ENCODE measurements around the gene CDADC1.
"Not testable (repeated sequence)": the region's sequence is repeated elsewhere in the genome, so short reads cannot be mapped to it uniquely, and the experiment has no call there.

Gene CDADC1

GRCh38 chr13:49238621-49239020 lies 9.1 kb upstream of the CDADC1 start:
- DNase-seq (ENCODE audit: low spot score) = no peak

DNA sequence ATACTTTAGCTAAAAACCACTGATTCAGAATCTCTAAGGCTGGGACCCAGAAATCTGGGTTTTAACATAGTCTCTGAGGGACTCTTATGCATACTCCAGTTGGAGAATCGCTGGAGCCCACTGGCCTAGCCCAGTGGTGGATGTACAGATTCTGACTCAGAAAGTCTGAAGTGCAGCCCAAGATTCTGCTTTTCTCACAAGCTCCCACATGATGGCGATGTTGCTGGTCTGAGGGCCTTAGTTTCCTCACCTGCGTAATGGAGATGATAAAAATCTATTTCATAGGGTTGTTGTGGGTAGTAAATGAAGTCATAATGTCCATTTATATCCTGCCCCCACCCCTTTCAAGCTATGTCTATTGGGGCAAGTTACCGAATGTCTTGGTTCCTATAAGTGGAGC lies 7.7 kb upstream of the CDADC1 start:
- peak; percentile 41 for DNase-seq (ENCODE audit: low spot score)

DNA sequence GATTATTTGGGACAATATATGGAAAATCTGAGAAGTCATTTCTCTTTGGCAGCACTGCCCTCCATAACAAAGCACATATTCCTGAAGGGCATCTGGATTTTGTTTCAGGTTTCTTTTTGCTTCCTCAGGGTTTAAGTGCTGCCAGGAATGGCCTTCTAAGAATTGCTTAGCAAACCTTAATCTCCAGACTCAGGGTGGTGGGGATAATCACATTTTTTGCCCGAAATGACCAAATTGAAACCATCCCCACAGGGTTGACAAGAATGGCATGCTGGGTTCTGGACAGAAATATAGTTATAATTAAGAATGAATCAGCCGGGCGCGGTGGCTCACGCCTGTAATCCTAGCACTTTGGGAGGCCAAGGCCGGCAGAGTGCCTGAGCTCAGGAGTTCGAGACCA lies 6.4 kb upstream of the CDADC1 start:
- DNase-seq (ENCODE audit: low spot score) = no peak

GRCh38 chr13:49245101-49245500 lies 2.6 kb upstream of the CDADC1 start:
- DNase-seq (ENCODE audit: low spot score) = no peak

DNA sequence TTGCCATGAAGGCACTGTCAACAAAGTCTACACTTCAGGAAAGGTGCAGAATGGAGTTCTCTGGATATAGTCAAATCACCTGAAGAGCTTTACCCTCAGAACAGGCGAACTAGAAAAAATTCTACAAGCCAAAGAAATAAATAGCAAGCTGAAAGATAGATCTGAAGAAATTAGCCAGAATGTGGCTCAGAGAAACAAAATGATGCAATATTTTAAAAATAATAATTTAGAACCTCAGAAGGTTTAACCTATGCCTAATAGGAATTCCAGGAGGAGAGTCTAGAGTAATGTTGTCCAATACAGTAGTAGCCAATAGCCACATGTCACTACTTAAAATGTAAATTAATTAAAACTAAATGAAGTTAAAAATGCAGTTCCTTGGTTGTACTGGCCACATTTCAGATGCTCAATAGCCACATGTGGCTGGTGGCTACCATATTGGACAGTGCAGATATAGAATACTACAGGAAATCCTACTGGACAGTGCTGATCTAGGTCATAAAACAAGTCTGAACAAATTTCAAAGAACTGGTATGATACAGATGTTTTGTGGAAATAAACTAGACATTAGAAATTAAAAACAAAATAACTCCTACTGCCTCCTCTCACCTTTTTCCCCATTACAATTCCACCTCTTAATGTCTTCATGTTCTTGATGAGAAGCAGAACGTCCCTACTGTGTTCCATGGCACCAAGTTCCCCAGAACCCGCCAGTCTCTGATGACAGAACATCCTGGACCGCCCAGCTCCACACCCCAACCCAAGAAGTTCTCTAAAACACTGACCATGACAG lies 679 bp upstream of the CDADC1 start:
- no peak for DNase-seq (ENCODE audit: low spot score)

DNA sequence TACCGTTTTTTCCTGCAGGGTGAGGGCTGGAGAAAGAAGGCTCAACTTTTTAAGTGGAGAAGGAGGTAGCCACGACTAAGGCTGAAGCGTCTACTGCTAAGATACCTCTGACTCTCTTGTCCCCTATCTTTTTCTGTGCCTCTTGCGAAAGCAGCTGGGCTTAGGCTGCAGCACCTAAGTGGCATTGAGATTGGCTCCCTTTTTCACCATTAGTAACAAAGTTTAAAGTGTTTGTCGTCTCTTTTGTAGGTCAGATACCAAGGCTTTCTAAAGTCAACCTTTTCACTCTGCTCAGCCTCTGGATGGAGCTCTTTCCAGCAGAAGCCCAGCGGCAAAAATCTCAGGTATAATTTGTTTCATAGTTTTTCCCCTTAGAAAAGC lies 887 bp downstream of the CDADC1 start:
- no peak for DNase-seq (ENCODE audit: low spot score)

DNA sequence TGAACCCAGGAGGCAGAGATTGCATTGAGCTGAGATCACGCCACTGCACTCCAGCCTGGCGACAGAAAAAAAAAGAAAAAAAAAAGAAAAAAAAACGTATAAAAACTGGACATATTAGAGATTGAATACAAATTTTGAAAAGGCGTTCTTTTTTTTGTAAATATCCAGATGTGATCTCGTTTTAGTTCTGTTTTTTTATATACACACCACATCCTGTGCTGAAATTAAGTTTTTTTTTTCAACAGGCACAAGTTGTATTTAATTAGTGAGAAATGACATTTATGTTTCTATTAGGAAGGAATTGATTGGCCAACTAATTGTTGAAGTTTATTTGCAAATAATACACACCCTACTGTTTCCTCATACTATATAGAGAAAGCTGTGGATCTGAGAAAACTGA lies 3.6 kb downstream of the CDADC1 start:
- DNase-seq (ENCODE audit: low spot score) = no peak

DNA sequence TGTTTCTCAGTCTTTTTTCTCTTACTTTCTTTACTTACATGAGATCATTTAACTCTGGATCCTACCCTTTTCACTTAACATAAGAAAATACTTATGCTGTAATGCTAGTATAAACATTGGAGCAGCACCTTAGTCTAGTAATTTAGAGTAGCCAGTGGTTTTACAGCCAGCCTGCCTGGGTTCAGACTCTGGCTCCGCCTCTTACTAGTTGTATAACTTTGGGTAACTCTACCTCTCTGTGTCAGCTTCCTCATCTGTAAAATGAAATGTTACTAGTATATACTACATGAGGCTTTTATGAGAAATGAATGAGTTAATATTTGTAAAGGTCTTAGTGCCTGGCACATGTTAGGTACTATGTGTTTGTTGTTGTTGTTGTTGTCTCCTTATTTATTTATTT lies 5.6 kb downstream of the CDADC1 start:
- DNase-seq (ENCODE audit: low spot score) = no peak

- no peak for DNase-seq (ENCODE audit: low spot score)
These were observed 6.3 kb downstream of the CDADC1 start for GRCh38 chr13:49254007-49254406.

- DNase-seq (ENCODE audit: low spot score) = no peak
These were observed 9.1 kb downstream of the CDADC1 start for GRCh38 chr13:49256841-49257240.

DNA sequence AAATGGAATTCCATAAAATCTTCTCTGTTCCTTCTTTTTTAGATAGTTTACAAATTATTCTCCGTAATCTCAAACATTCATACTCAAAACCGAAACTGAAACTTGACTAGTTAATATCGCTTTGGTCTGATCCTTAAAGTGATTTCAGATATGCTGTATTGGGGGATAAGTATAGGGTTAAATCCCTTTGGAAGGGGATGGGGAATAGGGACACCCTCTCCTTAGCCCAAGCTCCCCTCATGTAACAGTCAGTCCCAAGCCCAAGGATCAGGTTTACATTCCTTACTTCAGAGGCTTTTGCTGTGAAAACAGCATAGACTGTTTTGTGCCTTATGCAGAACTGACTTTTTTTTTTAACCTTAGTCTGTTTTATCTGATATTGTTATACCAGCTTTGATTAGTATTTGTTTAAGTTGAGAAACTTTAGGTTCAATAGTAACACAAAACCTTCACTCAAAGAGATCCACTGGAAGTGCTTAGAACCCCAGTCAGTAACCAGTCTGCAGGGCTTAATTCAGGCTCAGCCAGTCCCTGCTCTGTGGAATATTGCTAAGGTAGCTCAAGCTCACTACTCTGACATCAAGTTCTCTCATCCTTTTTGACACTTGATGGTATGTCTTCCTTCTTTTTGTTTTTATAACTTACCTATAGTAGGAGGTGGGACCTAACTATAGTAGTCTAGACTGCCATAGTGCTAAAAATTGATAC lies 10.5 kb downstream of the CDADC1 start:
- DNase-seq (ENCODE audit: low spot score) = no peak

DNA sequence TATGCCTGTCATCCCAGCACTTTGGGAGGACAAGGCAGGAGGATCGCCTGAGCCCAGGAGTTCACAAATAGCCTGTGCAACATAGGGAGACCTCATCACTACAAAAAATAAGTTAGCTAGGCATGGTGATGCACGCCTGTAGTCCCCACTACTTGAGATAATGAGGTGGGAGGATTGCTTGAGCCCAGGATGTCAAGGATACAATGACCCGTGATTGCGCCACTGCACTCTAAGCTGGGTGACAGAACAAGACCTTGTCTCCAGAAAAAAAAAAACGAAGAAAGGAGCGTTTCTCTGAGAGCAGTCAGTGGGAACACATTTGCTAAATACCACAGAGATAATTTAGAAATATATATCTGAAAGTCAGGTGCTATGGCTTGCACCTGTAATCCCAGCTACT lies 11.9 kb downstream of the CDADC1 start:
- DNase-seq (ENCODE audit: low spot score) = no peak

DNA sequence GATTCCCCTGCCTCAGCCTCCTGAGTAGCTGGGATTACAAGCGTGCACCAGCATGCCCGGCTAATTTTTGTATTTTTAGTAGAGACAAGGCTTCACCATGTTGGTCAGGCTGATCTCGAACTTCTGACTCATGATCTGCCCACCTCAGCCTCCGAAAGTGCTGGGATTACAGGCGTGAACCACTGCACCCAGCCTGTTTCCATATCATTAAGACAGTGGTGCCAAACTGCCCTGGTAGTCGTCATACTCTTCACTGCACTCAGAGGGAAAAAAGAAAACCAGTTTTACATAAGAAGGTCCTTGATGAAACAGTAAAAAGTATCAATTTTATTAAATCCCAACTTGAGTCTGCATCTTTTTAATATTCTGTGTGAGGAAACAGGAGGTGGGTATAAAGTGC lies 14.9 kb downstream of the CDADC1 start:
- no peak for DNase-seq (ENCODE audit: low spot score)

DNA sequence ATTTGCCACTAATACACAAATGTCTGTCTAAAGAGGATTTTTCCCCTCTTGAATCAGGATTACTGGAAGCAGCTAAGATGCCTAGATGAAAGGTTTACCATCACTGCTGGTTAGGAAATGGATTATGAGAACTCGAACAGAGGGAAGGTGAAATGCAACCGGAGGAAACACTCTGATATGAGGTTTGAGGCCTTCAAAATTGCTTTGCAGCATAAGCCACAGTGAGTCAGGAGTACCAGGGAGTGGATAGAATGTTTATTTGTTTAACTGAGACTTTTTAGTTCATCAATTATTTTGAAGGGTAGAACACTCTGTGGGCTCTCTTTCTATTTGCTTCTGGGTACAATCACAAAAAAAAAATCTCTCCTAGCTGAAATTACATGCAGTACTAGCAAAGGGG lies 18.1 kb downstream of the CDADC1 start:
- no peak for DNase-seq (ENCODE audit: low spot score)

GRCh38 chr13:49271264-49271663 lies 23.5 kb downstream of the CDADC1 start:
- no peak for DNase-seq (ENCODE audit: low spot score)

- no peak for DNase-seq (ENCODE audit: low spot score)
These were observed 24.6 kb downstream of the CDADC1 start for GRCh38 chr13:49272296-49272695.

DNA sequence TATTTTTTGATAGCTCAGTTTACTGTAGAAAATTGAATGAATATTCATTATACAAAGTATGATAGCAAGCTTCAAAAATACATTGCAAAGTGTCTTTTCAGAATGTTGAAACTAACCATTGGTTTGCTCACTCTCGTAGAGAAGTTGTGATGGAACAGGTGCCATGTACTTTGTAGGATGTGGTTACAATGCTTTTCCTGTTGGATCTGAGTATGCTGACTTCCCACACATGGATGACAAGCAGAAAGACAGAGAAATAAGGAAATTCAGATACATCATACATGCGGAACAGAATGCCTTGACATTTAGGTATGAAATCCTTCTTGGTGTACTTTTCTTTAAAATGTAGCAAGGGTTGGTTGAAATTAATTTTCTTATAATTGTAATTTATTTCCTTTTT lies 30.5 kb downstream of the CDADC1 start:
- DNase-seq (ENCODE audit: low spot score) = no peak

DNA sequence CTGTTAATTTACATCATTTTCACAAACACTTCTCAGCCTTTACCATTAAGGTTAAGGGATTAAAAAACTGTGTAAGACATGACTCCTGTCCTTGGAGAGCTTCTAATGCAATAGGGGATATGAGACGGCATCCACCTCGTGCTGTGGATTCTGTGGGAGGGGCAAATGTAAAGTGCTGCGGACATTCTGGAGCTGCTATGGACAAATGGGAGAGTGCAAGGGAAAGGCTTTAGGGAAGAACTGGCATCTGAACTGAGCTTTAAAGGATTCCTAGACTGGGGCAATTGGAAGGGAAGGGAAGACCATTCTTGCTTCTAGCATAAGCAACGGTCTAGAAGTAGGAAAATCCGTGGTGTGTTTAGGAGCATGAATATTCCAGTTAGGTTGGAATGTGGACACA lies 31.4 kb downstream of the CDADC1 start:
- DNase-seq (ENCODE audit: low spot score) = no peak

- DNase-seq (ENCODE audit: low spot score) = no peak
These were observed 32.2 kb downstream of the CDADC1 start for GRCh38 chr13:49279885-49280284.

DNA sequence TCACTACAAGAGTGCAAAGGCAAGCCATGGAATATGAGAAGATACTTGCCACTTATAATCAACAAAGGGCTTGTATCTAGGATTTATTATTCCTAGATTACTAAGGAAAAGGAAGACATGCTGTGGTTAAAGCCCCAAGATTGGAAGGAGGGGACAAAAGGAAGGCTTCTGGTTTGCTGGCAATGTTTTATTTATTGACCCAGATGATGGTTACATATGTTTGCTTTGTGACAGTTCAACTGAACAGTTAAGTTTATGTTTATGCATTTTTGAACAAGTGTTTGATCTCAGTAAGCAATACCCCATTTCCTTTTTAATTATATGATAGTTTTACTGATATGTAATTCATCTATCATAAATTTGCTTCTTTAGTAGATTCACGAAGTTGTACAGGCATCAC lies 40.3 kb downstream of the CDADC1 start:
- no peak for DNase-seq (ENCODE audit: low spot score)

DNA sequence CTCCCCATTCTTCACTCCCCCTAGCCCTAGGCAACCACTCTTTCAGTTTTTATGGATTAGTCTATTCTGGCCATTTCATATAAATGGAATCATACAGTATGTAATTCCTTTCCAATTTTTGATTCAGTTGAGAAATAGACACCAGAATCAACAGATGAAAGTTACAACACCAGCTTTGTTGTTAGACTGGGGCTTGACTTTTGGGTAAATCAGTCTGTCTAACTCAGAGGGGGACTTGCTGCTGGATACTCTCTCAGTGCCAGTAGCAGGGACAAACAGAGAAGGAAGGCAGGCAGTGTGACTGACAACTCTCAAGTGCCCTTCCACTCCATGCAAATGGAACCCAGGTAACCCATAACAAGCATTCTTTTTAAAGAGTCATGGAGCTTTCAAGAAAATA lies 40.7 kb downstream of the CDADC1 start:
- no peak for DNase-seq (ENCODE audit: low spot score)

- DNase-seq (ENCODE audit: low spot score) = peak; percentile 26
These were observed 45.2 kb downstream of the CDADC1 start for GRCh38 chr13:49292742-49293486.

GRCh38 chr13:49294723-49295122 lies 47.0 kb downstream of the CDADC1 start:
- not testable (repeated sequence) for DNase-seq (ENCODE audit: low spot score)

Measured in hematopoietic multipotent progenitor cell treated with erythropoietin and hydrocortisone succinate and interleukin-3 and kit ligand, for 17 days (in vitro differentiated cells).